GM20000 (cell line): ENCODE data around the gene IFT43.
A peak's percentile ranks its signal among the peaks of the same experiment; 100 is the strongest.

Experiments
- DNase-seq: peaks from one replicate; pipeline ENCODE4 v3.0.0; 2012; ENCODE audit warnings: low spot score
- CTCF ChIP-seq: IDR thresholded peaks from 2 replicates; pipeline ENCODE4 v1.5.1; 2012; ENCODE audit warnings: mild to moderate bottlenecking, control low read depth; ENCODE audit errors: extremely low read depth, missing control alignments

Gene IFT43

GRCh38 chr14:76086636-76087035 is 101.1 kb downstream of the IFT43 start:
- no peak for DNase-seq
- no peak for TF ChIP-seq CTCF

GRCh38 chr14:76088326-76088725 is 102.8 kb downstream of the IFT43 start:
- TF ChIP-seq CTCF, result no peak
- no peak for DNase-seq

DNA sequence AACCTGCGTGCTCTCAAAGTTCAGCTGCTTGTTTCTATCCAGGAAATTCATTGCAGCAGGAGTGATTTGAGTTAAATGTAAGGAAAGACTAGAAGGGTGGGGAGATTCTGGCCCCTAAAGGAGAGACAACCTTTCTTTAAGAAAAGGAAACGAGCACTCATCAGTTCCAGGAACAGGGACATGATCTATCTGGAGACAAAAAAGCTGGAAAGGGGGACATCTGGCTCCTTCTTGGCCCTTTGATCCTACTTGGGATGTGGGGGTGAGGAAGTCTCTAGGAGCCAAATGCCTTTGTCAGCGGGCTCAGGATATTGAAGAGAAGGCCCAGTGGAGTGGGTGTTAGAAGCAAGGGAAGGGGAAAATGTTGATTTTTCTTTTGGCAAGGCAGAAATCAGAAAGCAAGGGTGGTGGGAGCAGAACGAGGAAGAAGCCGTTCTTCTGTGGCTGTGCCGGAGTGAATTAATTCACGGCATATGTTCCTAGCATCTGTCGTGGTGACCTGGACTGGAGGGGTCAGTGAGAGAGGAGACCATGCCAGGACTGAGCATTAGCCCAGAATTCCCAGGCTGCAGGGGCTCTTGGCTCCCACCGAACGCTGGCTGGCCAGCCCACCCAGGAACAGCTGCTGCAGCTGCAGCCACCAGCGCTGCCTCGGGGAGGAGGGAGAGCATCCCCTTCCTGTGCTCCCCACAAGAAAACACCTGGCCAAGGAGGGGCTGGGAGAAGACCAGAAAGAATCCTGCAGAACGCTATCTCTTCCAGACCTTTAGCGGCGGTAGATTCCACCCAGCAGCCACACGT is 103.4 kb downstream of the IFT43 start:
- TF ChIP-seq CTCF, result no peak
- DNase-seq, result no peak

GRCh38 chr14:76089575-76089974 is 104.0 kb downstream of the IFT43 start:
- DNase-seq, result no peak
- no peak for TF ChIP-seq CTCF

DNA sequence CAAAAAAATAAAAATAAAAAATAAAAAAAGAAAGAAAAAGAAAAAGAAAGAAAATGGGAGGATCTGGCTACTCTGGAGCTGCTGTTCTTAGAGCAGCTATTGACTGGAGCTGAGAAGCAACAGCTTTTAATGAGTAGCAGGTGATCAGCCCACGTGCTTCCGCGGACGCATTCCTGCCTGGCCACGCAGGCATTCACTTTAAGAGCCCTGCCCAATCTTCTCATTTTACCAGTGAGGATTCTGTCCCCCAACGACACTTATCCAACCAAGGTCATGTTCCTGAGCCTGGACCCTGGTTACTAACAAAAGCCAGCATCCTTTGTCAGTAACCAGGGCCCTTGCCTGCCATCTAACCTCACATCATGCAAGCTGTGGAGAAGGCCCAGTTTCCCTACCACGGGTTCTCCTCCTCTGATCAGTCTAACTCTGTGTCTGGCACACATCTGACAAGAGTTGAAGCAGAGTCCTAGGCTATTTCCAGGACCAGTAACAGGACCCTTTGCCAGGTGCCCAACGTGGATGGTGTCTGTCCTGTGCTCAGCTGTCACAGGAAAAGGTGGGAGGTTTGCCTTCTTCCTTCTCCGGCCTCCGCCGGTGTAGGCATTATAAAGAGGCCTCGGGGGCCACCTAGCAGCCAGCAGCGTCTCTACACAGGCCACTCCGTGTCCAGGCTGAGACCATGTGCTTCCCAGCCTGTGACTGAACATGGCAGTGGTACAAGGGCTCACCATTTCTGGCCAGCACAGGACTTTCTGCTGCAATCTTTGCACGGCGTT is 105.2 kb downstream of the IFT43 start:
- DNase-seq, result peak; percentile 53
- TF ChIP-seq CTCF, result peak; percentile 15

DNA sequence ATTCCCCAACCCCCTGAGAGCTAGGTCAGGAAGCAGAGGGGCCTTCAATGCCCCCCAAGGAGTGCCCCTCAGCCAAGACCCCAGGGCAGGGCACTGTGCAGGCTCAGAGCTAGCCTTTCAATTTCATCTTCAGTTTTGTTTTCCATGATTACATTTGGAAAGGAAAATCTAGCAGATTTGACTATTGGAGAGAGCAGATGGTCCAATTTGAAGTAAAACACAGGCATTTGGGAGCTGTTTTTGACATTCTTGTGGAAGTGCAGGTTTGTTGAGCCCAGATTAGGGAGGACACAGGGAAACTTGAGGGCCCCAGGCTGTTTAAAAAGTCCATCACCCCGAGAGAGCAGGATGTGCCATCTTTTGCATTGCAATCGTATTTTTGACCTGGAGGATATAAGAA is 107.5 kb downstream of the IFT43 start:
- DNase-seq, result no peak
- no peak for TF ChIP-seq CTCF

DNA sequence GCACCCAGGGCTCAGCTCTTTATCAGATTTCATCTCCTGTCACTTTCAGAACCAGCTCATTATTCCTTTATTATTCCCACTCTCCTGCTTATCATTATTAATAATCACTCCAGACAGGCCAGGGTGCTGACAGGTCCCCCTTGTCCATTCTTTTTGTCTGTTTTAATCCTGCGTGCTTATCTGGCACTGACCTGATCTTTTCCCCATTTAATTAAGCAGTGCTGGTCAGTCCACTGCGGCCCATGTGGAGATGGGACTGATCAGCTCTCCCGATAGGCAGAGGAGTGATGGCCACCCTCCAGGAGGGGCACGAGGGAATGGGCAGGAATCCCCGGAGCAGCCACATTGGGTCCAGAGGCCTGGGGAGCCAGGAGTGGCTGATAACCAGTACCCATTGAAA is 110.7 kb downstream of the IFT43 start:
- TF ChIP-seq CTCF, result no peak
- no peak for DNase-seq
